ENCODE measurements around the gene NGB.

DNA sequence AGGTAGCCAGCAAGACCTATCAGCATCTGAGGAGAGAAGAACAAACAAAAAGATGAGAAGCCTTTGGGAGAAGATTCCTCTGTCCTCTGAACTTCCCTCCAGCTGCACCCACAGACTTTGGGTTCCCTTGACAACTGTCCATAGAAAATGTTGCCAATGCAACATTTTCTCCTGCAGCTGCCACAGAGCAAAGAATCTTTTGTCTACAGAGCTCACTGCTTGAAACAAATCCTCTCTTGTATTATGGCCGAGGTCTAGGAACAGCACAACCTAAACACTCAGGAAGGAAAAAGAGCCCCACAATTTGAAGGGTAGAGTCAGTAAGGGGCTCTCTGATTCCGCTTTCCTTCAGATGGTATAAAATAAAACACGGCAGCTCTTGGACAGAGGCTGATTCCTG is 35.4 kb upstream of the NGB start:
- TF ChIP-seq POLR2A (IDR thresholded peaks at IDR 0.05) = no peak
- TF ChIP-seq, protein P1, sequence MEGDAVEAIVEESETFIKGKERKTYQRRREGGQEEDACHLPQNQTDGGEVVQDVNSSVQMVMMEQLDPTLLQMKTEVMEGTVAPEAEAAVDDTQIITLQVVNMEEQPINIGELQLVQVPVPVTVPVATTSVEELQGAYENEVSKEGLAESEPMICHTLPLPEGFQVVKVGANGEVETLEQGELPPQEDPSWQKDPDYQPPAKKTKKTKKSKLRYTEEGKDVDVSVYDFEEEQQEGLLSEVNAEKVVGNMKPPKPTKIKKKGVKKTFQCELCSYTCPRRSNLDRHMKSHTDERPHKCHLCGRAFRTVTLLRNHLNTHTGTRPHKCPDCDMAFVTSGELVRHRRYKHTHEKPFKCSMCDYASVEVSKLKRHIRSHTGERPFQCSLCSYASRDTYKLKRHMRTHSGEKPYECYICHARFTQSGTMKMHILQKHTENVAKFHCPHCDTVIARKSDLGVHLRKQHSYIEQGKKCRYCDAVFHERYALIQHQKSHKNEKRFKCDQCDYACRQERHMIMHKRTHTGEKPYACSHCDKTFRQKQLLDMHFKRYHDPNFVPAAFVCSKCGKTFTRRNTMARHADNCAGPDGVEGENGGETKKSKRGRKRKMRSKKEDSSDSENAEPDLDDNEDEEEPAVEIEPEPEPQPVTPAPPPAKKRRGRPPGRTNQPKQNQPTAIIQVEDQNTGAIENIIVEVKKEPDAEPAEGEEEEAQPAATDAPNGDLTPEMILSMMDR (IDR thresholded peaks at IDR 0.05) = no peak
